GM18520 (cell line): ENCODE data around the gene POLR2L.

Source experiments
- ATAC-seq: cut with Tn5 transposase; IDR thresholded peaks from one replicate; pipeline ENCODE4 v1.9.1; 2021; ENCODE audit not compliant: unreplicated experiment

Gene POLR2L

GRCh38 chr11:869399-870126 lies 27.2 kb upstream of the POLR2L start:
- ATAC-seq = no peak

DNA sequence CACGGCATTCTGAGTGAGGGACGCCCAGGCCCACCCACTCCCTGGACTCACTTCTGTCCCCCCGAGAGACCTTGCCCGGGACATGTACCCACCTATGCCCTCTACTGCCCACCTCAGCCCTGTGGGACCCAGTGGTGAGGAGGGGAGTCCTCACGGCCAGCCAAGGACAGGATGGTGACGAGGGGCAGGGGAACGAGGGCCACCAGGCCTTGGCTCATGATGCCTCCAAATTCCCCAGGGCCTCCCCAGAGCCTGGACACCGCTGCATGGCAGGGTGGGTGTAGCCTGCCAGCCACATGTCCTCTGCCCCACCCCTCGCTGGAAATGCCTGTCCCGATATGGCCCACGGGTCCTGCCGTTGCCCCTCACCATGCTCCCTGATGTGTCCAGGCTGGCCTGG lies 26.5 kb upstream of the POLR2L start:
- no peak for ATAC-seq

DNA sequence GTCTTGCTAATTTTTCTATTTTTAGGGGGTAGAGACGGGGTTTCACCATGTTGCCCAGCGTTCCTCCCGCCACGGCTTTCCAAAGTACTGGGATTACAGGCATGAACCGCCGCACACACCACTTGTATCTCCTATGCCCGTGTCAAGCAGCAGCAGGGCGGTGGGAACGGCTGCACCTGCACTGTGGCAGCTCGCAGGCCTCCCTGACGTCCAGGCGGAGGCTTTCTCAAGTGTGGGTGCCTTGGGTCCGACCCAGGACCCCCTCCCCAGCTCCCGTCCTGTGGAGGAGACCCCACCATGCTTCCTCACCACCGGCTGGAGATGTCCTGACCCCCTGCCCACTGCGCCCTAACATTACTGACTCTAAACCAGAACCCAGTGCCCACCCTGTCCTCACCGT lies 26.1 kb upstream of the POLR2L start:
- ATAC-seq = no peak

DNA sequence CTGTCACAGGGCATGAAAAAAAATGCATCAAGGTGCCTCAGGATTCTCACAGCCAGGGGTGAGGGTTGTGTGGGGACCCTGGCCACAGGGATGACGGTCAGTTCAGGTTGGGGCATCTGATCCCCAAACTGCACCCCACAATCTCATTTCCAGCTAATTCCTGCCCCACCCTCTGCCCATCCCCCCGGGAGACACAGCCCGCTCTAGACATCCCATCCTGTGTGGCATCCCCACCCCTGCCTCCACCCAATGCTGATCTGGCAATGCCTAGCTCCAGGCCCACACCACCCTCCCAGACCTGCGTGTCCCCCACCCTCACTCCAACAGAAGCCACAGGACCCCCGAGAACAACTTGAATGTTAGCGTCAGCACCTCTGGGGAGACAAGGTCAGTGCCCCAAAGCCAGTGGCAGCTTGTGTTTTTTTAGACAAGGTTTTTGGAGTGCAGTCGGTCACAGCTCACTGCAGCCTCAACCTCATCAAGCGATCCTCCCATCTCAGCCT lies 25.6 kb upstream of the POLR2L start:
- no peak for ATAC-seq

- no peak for ATAC-seq
These were observed 24.2 kb upstream of the POLR2L start for GRCh38 chr11:866481-866880.

GRCh38 chr11:865462-866430 lies 23.4 kb upstream of the POLR2L start:
- no peak for ATAC-seq

DNA sequence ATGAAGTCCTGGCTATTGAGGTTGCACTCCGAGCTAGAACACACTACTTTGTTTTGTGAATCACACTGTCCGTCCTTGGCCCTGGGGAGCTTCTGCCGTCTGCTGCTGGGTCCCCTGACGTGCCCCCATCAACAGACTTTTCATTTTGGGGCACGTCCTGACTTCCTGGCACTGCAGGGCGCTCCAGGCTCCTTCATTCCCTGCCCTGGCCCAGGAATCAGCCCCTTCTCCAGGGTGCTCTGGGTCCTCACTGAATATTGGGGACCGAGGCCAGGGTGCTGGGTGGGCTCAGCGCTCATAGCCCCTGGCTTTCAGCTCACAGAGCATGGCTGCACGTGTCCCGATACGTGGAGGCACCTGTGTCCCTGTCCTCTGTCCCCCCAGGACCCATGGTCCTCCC lies 22.6 kb upstream of the POLR2L start:
- ATAC-seq = no peak

DNA sequence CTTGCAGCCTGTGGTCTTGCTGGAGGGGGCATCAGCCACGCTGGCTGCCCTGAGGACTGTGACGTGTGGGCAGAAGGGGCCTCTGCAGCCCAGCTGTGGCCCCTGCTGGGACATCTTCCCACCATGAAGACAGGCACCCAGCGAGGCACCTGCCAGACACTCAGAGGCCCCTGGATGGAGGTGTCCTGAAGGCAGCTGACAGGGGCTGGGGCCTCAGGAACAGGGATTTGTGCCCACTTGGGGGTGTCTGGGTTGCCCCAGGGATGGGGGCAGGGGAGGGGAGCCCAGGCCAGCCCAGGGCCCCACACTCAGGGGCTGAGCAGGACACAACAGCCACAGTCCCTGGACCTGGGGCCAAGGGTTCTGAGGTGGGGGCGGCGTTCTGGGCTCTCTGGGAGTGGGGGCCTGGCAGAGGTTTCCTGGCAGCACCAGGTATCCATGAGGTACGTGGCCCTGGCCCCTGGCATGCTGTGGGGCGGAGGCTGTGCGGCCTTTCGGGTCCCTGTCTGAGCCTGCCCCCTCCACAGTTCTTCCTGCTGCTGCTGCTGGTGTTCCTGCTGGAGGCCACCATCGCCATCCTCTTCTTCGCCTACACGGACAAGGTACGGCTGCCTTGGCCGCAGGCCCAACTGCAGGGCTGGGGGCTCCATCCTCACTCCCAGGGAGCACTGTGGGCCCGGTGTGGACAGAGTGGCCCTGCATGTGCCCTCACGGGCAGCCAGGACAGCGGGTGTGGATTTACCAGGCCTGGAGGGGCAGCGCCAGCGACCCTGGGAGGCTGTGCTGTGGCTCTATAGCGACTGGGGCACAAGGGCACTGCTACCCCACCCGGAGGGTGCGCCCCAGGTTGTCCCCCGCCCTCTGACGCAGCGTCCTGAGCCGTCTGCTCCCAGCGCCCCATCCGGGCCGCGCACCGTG lies 21.8 kb upstream of the POLR2L start:
- no peak for ATAC-seq

- no peak for ATAC-seq
These were observed 20.9 kb upstream of the POLR2L start for GRCh38 chr11:863023-863909.

DNA sequence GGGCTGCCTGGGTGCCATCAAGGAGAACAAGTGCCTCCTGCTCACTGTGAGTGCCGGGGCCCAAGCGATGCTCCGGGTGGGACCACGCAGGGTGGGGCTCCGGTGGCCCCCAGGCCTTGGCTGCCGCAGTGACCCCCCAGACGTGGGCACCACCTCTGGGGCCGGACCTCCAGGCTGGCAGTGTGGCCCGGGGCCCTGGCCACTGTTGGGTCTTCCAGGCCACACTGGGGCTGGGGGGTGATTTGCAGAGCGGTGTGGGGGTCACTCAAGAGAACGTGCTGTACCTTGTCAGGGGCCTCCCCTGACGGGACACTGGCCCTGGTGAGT lies 20.3 kb upstream of the POLR2L start:
- no peak for ATAC-seq

GRCh38 chr11:862081-862661 lies 19.8 kb upstream of the POLR2L start:
- ATAC-seq = no peak

- no peak for ATAC-seq
These were observed 18.8 kb upstream of the POLR2L start for GRCh38 chr11:861105-861479.

DNA sequence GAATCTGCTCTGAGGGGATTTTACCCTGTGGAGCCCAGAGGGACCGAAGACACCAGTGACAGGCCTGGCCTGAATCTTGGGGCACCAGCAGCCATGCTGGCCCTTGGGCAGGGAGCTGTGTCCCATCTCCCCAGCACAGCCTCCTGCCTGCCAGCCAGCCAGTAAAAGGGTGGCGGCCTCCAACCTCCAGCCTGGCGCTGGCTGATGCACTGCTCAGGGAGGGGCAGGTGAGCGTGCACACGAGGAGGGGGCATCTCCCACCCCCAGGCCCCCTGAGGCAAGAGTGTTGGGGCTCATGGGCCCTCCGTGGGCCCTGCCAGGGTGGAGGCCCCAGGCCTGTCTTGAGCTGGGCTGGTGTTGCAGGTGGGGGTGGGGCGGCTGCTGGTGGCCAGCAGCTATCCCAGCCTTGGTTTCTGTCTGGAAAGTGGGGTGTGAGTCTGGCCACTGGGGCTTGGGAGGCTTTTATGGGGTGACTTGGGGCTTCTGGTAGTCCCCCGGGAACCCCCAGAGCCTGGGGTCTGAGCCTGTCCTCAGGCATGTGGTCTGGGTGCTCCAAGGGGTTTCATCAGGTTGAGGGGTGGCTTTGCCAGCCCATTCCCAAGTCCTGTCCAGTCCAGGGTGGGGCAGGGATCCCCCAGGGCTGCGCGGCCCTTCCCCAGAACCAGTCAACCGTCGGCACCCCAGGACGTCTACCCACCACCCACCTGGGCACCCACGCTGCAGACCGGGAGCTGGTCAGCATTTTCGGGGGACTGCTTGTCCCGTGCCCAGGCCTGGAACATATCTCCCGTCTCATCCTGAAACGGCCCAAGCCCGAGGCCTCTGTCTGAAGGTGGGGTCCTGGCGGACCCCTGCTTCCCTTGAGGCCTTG lies 18.1 kb upstream of the POLR2L start:
- no peak for ATAC-seq

DNA sequence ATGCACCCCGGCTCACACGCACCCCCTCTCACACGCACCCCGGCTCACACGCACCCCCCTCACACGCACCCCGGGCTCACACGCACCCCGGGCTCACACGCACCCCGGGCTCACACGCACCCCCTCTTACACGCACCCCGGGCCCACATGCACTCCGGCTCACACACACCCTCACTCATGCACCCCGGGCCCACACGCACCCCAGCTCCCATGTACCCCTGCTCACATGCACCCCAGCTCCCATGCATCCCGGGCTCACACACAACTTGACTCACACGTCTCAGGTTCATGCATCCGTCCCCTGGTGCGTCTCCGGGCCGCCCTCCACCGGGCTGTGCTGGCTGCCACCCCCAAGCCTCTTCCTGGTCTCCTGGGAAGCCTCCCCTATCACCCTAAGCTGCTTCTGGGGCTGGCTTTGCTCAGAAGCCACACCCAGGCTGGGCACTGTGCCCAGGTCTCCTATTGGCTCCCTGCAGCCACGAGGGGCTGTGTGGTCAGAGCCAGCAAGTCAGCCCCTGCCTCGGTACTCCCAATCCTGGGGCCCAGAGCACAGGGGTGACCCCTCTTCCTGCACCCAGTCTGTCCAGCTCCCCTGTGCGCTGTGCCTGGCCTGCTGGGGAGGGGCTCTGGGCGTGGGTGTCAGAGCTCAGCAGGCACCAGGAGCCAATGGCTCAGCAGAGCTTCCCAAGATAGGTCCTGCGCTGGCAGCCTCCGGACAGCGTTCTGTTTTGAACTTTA lies 17.2 kb upstream of the POLR2L start:
- no peak for ATAC-seq

GRCh38 chr11:858762-859339 lies 16.5 kb upstream of the POLR2L start:
- ATAC-seq = no peak

DNA sequence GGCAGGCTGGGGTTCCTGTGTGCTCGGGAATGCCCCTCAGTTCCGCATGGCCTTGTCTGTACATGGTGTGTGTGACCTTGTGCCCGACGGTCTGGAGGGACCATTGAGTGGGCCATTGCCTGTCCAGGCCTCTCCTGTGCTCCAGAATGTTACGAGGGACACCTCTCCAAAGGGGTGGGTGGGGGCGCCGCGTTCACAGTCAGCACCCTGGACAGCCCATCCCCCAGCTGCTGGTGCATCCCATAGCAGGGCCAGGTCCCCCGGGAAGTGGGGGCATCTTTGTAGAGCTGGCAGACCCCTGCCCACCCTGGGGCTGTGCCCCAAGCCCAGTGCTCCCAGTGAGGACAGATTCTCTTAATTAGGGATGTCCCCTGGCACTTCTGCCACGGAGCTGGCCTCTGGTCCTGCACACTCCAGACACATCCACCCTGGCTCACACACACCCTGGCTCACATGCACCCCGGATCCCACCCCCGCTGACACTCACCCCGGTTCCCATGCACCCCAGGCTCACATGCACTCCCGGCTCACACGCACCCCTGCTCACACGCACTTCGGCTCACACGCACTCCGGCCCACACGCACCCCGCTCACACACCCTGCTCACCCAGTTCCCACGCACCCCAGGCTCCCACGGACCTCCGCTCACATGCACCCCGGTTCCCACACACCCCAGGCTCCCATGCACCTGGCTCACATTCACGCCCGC lies 15.9 kb upstream of the POLR2L start:
- ATAC-seq = no peak

DNA sequence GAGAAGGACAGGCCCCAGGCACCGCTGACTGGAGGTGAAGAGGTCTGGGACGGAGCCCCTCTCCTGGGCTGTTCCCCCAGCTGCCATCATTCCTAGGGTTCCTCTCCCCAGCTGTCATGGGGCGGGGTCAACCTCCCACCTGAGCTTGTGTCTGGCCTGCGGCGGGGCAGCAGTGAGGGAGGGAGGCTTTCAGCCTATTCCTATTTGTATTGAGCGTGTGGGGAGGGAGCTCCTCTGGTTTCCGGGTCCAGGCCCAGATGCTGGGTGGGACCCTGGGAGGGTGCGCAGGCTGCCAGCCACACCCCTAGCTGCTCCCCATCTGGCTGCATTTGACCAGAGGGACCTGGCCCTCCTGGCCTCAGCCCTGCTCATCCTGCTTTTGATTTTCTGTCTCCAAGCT lies 14.1 kb upstream of the POLR2L start:
- ATAC-seq = no peak
